ENCODE measurements around the gene TMC8.
"Not testable (repeated sequence)": the region's sequence is repeated elsewhere in the genome, so short reads cannot be mapped to it uniquely, and the experiment has no call there.

TMC8 gene

GRCh38 chr17:78164748-78165607 lies 34.4 kb downstream of the TMC8 start:
- no peak for DNase-seq

DNA sequence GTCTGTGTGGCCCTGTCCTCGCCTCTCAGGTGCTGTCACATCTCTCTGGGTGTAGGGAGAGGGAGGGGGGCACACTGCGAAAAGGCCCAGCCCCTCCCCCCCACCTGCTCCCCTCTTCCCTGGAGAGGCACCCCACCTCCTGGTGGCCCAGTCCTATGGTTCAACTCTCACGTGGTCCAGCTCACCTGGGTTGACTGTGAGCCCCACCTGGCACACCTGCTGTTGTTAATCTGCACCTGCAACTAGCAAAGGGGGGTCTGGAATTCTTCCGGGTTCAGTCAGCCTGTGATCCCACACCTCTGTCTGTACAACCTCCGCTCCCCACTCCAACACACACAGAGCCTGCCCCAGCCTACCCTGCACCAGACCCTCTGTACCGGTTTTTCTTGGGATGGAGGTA lies 35.8 kb downstream of the TMC8 start:
- no peak for DNase-seq

- DNase-seq: peak; percentile 66
These were observed 37.8 kb downstream of the TMC8 start, which contains the start of gene SYNGR2 for GRCh38 chr17:78168242-78168902. Gene SYNGR2, plus strand, starts transcription at chr17:78168581. Its CDS starts 36 bp downstream, at chr17:78168617.

DNA sequence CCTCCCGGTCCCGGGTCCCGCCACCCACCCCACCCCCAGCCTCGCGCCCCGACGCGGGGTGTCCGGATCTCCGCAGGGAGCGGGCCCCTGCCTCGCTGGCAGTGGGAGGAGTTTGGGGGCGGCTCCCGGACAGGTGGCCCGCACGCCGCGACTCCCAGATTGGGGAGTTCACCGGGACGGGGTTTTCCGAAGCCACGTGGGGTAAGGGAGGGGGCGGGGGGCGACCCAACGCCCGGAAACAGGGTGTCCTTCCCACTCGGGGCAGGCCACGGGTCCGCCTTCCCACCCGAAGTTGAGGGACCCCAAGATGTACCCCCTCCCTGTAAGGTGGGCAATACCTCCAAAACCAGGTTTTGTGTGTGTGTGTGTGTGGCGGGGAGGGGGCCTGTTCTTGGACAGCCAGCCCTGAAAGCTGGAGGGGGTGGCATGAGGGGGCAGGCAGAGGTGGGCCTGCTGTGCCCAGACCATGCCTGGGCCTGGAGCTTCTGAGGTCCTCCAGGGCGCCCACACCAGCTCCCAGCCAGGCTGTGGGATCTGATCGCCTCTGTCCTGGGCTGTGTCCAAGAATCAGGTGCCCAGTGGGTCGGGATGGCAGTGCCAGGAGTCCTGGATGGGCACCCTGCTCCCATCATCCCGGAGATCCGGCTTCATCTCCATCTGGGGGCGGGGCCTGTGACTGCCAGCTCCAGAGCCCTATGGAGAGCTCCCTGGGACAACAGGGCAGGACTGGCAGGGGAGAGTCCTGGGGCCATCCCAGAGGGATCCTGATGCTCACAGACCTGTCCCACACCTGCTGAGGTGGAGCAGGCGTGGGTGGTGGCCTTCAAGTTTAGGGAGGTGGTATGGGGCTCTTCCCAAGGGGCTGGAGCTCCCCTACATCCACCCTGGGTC lies 38.6 kb downstream of the TMC8 start:
- no peak for DNase-seq

DNA sequence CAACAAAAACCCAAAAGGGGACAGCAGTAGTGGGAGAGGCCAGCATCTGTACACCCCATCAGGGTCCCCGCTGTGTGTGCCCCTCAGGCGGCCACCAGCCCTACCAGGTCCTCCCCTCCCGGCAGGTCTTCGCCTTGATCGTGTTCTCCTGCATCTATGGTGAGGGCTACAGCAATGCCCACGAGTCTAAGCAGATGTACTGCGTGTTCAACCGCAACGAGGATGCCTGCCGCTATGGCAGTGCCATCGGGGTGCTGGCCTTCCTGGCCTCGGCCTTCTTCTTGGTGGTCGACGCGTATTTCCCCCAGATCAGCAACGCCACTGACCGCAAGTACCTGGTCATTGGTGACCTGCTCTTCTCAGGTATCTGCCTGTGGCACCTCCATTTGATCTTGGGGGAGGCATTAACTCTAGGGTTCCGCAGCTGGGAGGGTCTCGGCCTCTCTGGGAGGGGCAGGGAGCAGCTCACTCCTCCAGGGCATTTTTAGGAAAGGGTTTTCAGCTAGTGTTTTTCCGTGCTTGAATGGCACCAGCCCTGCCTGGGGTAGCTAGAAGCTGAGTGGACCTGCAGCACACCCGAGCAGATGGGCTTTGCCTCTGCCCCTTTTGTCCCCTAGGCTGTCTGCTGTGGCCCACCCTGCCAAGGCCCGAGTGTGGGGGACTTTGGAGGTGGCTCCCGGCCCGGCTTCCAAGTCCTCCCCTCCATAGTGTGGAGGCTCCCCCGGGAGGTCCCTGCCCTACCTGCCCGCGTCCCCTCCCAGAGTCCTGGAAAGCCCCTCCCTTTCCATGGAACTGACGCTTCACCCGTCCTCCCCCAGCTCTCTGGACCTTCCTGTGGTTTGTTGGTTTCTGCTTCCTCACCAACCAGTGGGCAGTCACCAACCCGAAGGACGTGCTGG lies 40.4 kb downstream of the TMC8 start:
- no peak for DNase-seq

DNA sequence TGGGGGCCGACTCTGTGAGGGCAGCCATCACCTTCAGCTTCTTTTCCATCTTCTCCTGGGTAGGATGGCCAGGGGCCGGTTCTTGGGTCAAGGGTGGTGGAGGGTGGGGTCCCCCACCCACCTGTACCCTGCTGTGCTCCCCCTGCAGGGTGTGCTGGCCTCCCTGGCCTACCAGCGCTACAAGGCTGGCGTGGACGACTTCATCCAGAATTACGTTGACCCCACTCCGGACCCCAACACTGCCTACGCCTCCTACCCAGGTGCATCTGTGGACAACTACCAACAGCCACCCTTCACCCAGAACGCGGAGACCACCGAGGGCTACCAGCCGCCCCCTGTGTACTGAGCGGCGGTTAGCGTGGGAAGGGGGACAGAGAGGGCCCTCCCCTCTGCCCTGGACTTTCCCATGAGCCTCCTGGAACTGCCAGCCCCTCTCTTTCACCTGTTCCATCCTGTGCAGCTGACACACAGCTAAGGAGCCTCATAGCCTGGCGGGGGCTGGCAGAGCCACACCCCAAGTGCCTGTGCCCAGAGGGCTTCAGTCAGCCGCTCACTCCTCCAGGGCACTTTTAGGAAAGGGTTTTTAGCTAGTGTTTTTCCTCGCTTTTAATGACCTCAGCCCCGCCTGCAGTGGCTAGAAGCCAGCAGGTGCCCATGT lies 41.1 kb downstream of the TMC8 start:
- DNase-seq: not testable (repeated sequence)

DNA sequence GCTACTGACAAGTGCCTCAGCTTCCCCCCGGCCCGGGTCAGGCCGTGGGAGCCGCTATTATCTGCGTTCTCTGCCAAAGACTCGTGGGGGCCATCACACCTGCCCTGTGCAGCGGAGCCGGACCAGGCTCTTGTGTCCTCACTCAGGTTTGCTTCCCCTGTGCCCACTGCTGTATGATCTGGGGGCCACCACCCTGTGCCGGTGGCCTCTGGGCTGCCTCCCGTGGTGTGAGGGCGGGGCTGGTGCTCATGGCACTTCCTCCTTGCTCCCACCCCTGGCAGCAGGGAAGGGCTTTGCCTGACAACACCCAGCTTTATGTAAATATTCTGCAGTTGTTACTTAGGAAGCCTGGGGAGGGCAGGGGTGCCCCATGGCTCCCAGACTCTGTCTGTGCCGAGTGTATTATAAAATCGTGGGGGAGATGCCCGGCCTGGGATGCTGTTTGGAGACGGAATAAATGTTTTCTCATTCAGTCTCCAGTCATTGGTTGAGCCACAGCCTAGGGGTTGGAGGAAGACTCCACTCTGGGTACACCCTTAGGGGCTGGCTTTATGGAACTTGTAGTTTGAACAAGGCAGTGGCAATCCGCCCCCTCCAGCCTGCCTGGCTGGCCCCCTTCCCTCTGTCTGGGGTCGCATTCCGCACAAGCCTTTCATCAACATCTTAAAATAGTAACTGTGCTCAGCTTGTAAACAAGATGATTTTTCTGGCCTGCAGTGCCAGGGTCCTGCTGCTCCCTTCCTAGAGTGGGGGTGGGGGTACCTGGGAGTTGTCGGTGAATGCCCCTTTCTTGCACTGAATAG lies 41.9 kb downstream of the TMC8 start:
- DNase-seq: no peak

- DNase-seq: no peak
These were observed 42.6 kb downstream of the TMC8 start for GRCh38 chr17:78173097-78173715.

DNA sequence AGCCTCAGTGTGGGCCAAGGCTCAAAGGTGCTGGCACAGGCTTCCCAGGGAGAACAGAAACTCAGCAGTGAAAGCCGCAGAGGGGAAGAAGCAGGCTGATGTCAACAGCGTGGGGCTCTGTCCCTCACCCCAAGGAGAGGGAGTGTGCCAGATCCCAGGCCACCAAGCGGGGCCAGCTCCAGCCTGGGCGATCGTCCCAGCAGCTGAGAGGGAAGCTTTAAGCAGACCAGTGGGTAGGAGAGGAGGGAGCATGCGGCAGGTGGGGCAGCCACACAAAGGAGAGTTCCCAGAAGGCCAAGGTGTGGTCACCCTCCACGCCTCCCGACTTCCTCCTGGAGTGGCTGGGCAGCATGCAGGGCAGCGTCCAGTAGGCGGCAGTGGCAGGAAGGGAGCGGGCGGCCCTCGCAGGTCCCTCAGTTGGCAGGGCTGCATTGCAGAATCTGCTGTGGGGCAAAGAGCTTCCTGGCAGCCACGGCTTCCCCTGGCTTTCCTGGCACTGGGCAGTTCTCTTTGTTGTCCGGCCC lies 43.8 kb downstream of the TMC8 start:
- DNase-seq: no peak

- DNase-seq: no peak
These were observed 44.5 kb downstream of the TMC8 start for GRCh38 chr17:78174870-78175642.

DNA sequence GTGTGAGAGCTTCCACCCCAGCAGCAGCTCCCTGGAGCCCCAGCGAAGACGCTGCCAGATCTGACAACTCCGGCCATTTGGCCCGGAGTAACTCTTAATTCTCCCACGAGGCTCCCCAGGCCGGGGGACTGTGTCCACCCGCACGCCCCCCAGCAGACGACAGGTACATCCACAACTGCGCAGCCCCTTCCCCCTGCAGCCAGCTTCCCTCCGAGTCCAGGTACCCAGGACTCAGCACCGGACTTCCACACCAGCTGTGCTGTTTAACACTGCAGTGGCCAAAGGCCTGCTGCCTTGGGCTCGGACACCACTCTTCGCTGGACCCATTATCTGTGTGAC lies 45.0 kb downstream of the TMC8 start:
- no peak for DNase-seq

DNA sequence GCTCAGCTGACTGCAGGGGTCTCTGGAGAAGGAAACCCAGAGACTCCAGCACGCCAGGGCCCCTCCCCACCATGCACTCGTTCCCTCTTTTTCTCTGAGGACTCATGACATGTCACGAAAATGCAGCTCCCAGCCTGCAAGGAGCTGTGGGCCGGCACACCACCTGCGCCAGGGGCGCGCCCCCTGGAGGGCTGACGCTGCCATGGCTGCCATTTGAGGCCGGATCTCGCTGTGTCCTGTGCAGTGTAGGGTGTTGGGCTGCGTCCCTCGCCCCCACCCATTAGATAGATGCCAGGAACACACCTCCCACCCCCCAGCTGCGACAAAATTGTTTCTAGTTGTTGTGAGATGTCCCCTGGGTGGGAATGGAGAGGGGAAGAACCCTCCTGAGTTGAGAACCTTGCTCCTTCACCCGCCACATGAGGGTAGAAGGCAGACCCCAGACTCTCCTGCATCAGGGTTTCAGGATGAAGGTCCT lies 46.0 kb downstream of the TMC8 start:
- no peak for DNase-seq

GRCh38 chr17:78179372-78179771 lies 48.8 kb downstream of the TMC8 start:
- no peak for DNase-seq

GRCh38 chr17:78180083-78180482 lies 49.5 kb downstream of the TMC8 start:
- DNase-seq: no peak

DNA sequence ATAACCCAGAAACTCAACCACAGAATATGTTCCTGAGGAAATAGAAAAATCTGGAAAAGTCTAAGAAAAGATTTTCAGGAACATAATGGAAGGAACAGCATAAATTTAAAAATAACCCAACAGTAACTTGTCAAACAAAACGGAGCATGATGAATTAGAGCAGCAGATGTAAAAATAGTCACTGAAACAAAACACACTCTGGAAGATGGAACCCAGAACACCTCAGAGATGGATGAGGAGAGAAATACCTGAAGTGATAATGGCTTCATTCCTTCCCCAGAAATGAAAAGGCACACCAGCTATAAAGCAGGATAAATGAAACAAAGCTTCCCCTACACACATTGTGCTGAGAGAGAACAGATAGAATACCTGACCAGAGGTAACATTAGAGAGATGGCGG lies 49.9 kb downstream of the TMC8 start:
- DNase-seq: no peak

DNA sequence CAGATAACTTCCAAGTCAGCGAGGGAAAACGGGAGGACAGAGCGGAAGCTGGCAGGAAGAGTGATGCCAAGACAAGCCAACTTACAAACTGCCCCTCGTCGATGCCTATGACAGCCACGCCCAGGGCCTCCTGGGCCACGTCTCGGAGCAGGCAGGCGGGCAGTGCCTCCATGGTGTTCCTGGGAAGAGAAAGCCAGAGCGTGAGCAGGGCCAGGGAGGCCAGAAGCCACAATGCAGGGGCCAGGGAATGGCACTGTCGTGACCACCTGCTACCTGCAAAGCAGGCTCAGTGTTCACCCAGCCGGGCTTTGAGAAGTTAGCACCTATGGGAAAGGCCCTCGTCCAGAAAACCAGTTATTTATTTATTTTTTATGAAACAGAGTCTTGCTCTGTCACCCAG lies 51.9 kb downstream of the TMC8 start:
- DNase-seq: no peak

DNA sequence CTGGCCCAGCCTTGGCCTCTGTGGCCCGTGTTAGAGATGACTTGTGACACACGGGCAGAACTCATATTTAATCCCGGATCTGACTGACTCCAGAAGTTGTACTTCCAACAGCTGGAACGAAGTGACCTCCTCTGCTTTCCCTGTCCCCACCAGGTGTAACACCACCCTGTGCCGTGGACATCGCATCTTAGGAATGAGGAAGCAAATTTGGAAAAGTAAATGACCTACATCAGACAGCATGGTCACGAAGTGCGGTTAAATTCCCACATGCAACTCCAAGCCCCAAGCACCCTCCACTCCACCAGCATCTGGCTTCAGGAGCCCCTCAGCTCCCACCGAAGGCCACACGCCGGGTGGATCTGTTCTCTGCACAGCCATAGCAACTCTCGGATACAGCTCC lies 53.3 kb downstream of the TMC8 start:
- DNase-seq: no peak

- no peak for DNase-seq
These were observed 53.8 kb downstream of the TMC8 start for GRCh38 chr17:78184351-78184750.

DNA sequence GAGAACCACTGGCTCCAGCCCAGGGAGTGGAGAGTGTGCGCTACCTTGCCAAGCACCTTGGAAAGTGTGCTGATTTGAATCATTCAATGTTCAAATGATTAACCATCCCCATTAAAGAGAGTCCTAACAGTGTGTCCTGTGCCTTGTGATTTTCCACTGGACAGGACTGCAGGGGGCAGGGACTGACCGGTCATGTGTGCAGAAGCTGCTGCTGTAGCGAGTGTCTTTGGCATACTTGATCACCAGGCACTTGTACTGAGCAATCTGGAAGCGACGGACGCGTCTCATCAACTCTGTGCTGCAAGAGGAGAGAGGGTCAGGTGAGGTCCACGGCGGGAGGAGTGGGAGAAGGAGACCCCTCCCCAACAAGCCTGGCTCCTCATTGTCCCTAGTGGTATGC lies 54.3 kb downstream of the TMC8 start:
- no peak for DNase-seq

All from NCI-H2107 (cell line).